Breast epithelium (tissue), 3 donors: ENCODE data around the gene PCDHGA1.

ENCODE experiments used
- POLR2A ChIP-seq: fragments of 450-650 bp; IDR thresholded peaks from one replicate; pipeline ENCODE4 v1.6.1; 2016; ENCODE audit warnings: antibody characterized with exemption, mild to moderate bottlenecking, moderate library complexity
- TF ChIP-seq, protein P1 (sequence below), 3 donors: fragments of 450-650 bp; IDR thresholded peaks; one replicate each; pipeline ENCODE4 v1.5.1; 2016 to 2017; ENCODE audit warnings: antibody characterized with exemption in 3 of 3, mild to moderate bottlenecking in 3 of 3, moderate library complexity in 3 of 3

DNA sequence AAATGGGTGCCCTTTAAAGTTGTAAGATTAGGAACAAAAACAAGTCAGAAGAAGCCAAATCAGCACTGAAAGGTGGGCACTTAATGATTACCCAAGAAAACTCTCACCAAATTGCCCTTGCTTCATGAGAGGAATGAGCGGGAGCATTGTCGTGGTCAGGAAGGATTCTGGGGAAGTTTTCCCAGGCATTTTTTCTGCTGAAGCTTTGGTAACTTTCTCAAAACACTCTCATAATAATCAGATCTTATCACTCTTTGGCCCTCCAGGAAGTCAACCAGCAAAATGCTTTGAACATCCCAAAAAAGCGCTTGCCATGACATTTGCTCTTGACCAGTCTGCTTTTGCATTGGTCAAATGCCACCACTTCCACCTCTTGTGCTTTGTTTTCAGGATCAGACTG is 135.0 kb downstream of the PCDHGA1 start:
- TF ChIP-seq, protein P1, sequence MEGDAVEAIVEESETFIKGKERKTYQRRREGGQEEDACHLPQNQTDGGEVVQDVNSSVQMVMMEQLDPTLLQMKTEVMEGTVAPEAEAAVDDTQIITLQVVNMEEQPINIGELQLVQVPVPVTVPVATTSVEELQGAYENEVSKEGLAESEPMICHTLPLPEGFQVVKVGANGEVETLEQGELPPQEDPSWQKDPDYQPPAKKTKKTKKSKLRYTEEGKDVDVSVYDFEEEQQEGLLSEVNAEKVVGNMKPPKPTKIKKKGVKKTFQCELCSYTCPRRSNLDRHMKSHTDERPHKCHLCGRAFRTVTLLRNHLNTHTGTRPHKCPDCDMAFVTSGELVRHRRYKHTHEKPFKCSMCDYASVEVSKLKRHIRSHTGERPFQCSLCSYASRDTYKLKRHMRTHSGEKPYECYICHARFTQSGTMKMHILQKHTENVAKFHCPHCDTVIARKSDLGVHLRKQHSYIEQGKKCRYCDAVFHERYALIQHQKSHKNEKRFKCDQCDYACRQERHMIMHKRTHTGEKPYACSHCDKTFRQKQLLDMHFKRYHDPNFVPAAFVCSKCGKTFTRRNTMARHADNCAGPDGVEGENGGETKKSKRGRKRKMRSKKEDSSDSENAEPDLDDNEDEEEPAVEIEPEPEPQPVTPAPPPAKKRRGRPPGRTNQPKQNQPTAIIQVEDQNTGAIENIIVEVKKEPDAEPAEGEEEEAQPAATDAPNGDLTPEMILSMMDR (IDR thresholded peaks at IDR 0.05), result no peak
- no peak for TF ChIP-seq POLR2A
